GM12864 (cell line): ENCODE data around the gene ARHGAP9.

Experiments used
- DNase-seq: peaks from one replicate; pipeline ENCODE4 v3.0.0-alpha.2; 2011; ENCODE audit warnings: low read depth
- H3K4me3 ChIP-seq: 2 replicates; pipeline ENCODE4 v1.5.1; 2011; ENCODE audit warnings: mild to moderate bottlenecking, low read depth, low read length, control low read depth
- TF ChIP-seq, protein P1 (sequence below): IDR thresholded peaks from 2 replicates; pipeline ENCODE4 v1.5.1; 2011; ENCODE audit warnings: low read depth, mild to moderate bottlenecking, moderate library complexity, low read length, control low read depth, inconsistent platforms; ENCODE audit errors: missing control alignments

ARHGAP9 gene

DNA sequence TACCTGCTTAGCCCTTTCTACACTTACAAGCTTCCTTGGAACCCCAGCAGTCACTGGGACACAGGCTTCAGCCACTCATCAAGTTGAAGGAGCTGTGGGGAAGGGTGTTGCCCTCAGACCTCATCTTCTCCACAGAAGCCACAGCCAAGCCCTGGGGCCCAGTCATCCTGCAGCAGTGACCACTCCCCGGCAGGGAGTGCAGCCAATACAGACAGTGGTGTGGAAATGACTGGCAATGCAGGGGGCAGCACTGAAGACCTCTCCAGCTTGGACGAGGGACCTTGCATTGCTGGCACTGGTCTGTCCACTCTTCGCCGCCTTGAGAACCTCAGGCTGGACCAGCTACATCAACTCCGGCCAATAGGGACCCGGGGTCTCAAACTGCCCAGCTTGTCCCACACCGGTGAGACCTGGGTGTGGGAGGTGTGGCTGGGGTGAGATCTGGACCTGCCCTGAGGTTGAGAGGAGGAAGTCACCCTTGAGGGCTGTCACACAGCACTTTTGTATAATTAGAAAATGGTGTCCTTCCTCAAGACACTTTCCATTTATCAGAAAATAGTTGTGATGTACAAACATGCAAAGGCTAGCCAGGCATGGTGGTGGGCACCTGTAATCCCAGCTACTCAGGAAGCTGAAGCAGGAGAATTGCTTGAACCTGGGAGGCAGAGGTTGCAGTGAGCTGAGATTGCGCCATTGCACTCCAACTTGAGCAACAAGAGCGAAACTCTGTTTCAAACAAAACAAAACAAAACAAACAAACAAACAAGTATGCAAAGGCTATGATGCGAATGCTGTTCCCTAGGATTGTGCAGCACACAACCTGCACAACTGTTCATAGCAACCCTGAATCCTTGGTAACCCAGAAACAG is 10.1 kb downstream of the ARHGAP9 start:
- DNase-seq: no peak
- H3K4me3 ChIP-seq: no peak overlapping the region
- TF ChIP-seq, protein P1, sequence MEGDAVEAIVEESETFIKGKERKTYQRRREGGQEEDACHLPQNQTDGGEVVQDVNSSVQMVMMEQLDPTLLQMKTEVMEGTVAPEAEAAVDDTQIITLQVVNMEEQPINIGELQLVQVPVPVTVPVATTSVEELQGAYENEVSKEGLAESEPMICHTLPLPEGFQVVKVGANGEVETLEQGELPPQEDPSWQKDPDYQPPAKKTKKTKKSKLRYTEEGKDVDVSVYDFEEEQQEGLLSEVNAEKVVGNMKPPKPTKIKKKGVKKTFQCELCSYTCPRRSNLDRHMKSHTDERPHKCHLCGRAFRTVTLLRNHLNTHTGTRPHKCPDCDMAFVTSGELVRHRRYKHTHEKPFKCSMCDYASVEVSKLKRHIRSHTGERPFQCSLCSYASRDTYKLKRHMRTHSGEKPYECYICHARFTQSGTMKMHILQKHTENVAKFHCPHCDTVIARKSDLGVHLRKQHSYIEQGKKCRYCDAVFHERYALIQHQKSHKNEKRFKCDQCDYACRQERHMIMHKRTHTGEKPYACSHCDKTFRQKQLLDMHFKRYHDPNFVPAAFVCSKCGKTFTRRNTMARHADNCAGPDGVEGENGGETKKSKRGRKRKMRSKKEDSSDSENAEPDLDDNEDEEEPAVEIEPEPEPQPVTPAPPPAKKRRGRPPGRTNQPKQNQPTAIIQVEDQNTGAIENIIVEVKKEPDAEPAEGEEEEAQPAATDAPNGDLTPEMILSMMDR: no peak

DNA sequence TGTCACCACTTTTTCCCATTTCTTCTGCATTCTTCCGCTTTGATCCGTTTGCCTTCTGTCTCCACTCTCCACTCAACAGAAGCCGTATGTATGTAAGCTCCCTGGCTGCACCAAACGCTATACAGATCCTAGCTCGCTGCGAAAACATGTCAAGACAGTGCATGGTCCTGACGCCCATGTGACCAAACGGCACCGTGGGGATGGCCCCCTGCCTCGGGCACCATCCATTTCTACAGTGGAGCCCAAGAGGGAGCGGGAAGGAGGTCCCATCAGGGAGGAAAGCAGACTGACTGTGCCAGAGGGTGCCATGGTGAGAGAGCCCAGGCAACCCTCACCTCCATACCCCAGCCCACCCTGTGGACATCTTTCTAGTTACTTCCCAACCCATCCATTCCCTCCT is 11.8 kb downstream of the ARHGAP9 start:
- DNase-seq: no peak
- TF ChIP-seq, protein P1: no peak
- H3K4me3 ChIP-seq: no peak overlapping the region

DNA sequence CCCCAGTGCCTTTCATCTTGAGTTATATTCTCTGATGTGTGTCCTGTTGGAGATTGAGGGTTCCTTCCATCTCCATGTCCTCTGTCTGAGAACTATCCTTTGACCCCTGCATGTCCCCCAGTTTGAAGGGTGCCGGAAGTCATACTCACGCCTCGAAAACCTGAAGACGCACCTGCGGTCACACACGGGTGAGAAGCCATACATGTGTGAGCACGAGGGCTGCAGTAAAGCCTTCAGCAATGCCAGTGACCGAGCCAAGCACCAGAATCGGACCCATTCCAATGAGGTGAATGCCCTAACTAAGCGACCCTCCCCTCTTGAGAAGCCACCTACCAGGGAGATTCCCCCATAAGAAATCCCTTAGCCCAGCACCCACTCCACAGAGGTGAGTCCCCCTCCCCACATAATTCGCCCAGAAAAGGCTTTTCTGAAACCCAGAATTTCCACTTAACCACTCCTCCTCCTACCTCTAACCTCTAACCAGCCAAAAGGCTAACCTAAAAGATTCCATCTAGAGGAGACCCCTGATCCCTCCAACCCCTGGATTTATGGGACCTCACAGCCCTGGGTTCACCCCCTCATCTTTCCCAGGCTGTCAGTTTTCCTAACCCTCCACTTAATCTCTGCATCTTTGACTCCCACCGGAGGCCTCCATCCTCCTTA is 12.3 kb downstream of the ARHGAP9 start:
- DNase-seq: no peak
- TF ChIP-seq, protein P1: no peak
- H3K4me3 ChIP-seq: no peak overlapping the region

DNA sequence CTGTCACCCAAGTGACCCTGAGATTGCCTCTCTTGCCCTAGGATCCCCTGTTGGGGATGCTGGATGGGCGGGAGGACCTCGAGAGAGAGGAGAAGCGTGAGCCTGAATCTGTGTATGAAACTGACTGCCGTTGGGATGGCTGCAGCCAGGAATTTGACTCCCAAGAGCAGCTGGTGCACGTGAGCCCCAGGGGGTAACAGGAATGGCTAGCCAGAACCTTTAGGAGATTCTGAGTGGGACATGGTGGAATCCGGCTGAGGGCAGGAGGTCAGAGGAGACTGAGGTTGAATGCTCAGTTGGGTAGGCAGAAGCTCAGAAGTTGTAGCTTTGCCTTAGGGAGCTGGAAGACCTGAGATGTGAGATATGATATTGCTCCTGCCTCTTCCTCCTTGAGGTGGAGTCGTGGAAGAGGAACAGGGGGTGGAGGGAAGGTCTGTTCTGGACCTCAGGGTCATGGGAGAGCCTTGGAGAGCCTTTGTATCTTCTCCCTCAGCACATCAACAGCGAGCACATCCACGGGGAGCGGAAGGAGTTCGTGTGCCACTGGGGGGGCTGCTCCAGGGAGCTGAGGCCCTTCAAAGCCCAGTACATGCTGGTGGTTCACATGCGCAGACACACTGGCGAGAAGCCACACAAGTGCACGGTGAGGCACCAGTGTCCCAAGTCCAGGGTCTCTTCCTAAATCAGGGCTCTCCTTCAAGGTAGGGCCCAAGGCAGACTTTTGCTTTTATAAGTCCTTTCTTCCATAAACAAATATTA is 13.7 kb downstream of the ARHGAP9 start:
- TF ChIP-seq, protein P1: no peak
- no peak for DNase-seq
- H3K4me3 ChIP-seq: no peak overlapping the region

DNA sequence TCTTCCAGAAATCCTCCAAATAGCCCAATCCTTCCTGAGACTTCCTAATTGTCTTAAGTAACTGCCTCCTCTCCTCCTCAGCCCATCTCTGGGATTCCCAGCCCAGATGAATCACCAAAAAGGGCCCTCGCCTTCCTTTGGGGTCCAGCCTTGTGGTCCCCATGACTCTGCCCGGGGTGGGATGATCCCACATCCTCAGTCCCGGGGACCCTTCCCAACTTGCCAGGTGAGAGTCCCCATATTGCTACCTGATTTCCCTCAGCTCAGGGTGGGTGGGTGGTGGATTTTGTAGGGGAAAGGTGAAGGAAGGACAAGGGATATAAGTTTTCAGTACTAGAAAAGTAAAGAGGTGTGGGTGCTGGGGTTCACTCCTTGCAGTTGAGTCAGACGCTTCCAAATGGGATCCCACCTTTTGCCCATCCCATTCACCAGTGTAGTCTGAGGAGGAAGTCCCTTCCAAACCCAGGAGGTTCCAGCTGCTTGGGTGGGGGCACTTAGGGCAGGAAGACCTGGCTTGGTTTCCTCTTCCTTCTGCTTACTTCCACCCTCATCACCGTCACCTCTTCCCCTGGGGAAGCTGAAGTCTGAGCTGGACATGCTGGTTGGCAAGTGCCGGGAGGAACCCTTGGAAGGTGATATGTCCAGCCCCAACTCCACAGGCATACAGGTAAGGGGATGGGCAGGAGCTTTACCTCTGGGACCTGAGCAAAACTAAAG is 14.5 kb downstream of the ARHGAP9 start:
- DNase-seq: no peak

DNA sequence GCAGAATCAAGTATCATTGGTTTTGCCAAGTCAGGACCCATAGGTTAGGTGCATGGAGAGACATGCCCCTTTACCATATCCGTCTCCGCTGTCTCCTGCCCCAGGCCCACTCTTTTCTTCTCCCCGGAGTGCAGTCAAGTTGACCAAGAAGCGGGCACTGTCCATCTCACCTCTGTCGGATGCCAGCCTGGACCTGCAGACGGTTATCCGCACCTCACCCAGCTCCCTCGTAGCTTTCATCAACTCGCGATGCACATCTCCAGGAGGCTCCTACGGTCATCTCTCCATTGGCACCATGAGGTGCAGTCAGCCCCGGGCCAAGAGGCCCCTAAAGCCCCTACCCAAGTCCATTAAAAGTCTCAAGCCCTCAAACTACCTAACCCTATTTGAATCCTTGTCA is 15.1 kb downstream of the ARHGAP9 start:
- H3K4me3 ChIP-seq: no peak overlapping the region
- TF ChIP-seq, protein P1: no peak
- DNase-seq: no peak

More for the DNA sequence above, 14.5 kb downstream of the ARHGAP9 start:
- no peak overlapping the region for H3K4me3 ChIP-seq
- TF ChIP-seq, protein P1: no peak
